GM12878 (cell line): ENCODE measurements around the gene FGD6. TPM values are rescaled to one million over a fixed set of nuclear protein-coding genes. Genes with fewer than 3 reads are reported as not detected.

Source experiments
- ATAC-seq: fragments of 200-7000 bp; cut with Tn5 transposase; 3 replicates; pipeline ENCODE4 v1.9.1; 2020; ENCODE audit warnings: mild to moderate bottlenecking, moderate library complexity
- BruUV-seq: library from RNA; stranded (reverse); fragments of 400-500 nt; replicated peaks from 2 replicates; lab custom pipeline; 2021; lab: Mats Ljungman, UMichigan
- CTCF ChIA-PET: fragments of 300-600 bp; sonication (Branson Sonifier 250); formaldehyde crosslinking; extraction: SDS; loops from one replicate; lab custom pipeline; 2021; ENCODE audit warnings: inconsistent platforms; lab: Yijun Ruan, JAX
- POLR2A ChIA-PET: fragments of 350-600 bp; formaldehyde crosslinking; extraction: SDS; loops from one replicate; lab custom pipeline; 2021; ENCODE audit warnings: inconsistent platforms; lab: Charles Lee
- RAD21 ChIA-PET: fragments of 300-600 bp; sonication (Branson Sonifier 250); formaldehyde crosslinking; loops from one replicate; lab custom pipeline; 2023; ENCODE audit warnings: antibody characterized with exemption; ENCODE audit not compliant: unreplicated experiment; lab: Charles Lee
- SMC1A ChIA-PET: fragments of 300-600 bp; sonication (Branson Sonifier 250); formaldehyde crosslinking; loops from one replicate; lab custom pipeline; 2023; ENCODE audit not compliant: unreplicated experiment, uncharacterized antibody; lab: Charles Lee
- DNase-seq: peaks from one replicate; pipeline ENCODE4 v3.0.0-alpha.2; 2011; ENCODE audit warnings: low read depth, low spot score
- FAIRE-seq: peaks from 3 replicates; lab custom pipeline; 2011; peaks lifted over from hg19 to GRCh38; lab: Jason Lieb, UNC
- H2AFZ ChIP-seq: 2 replicates; pipeline ENCODE4 v1.6.0; 2011; ENCODE audit warnings: low read depth, low read length, control low read depth; ENCODE audit not compliant: control insufficient read depth
- H3K27ac ChIP-seq: 2 replicates; pipeline ENCODE4 v1.5.1; 2011; ENCODE audit warnings: control low read depth; ENCODE audit not compliant: control insufficient read depth, insufficient read depth
- H3K27me3 ChIP-seq, 2 experiments: replicated peaks in 1 of 2; 2 replicates each; pipeline versions ENCODE4 v1.6.0 to v1.6.1; 2011; ENCODE audit warnings: low read length in 1 of 2; ENCODE audit not compliant: control insufficient read depth in 2 of 2, insufficient read depth in 2 of 2
- H3K36me3 ChIP-seq, 2 experiments: 2 replicates each; pipeline ENCODE4 v1.5.1; 2011; ENCODE audit warnings: low read length in 1 of 2; ENCODE audit not compliant: control insufficient read depth in 2 of 2, insufficient read depth in 2 of 2
- H3K4me1 ChIP-seq: 2 replicates; pipeline ENCODE4 v1.6.1; 2011; ENCODE audit warnings: mild to moderate bottlenecking, low read length, moderate library complexity, mixed read lengths; ENCODE audit not compliant: control insufficient read depth, insufficient read depth
- H3K4me2 ChIP-seq: 2 replicates; pipeline ENCODE4 v1.6.0; 2011; ENCODE audit warnings: control low read depth; ENCODE audit not compliant: control insufficient read depth, insufficient read depth
- H3K4me3 ChIP-seq: fragments of 200-600 bp; sonication (generic); 2 replicates; pipeline ENCODE4 v1.5.1; 2016
- H3K79me2 ChIP-seq: 2 replicates; pipeline ENCODE4 v1.6.0; 2011; ENCODE audit warnings: low read length; ENCODE audit not compliant: control insufficient read depth, insufficient read depth
- H3K9ac ChIP-seq: 2 replicates; pipeline ENCODE4 v1.8.0; 2011; ENCODE audit warnings: low read length, control low read depth, mixed read lengths; ENCODE audit not compliant: control insufficient read depth, insufficient read depth
- H3K9me3 ChIP-seq: replicated peaks from 3 replicates; pipeline ENCODE4 v1.5.1; 2011; ENCODE audit warnings: mild to moderate bottlenecking, low read length; ENCODE audit not compliant: control insufficient read depth, insufficient read depth
- H4K20me1 ChIP-seq: 2 replicates; pipeline ENCODE4 v1.6.0; 2011; ENCODE audit not compliant: control insufficient read depth, insufficient read depth
- BCL11A ChIP-seq: IDR thresholded peaks from 2 replicates; pipeline ENCODE4 v1.6.1; 2011; ENCODE audit warnings: low read depth, low read length
- BHLHE40 ChIP-seq, 2 experiments: fragments of 450-650 bp in 1 of 2; IDR thresholded peaks; 2 replicates each; pipeline ENCODE4 v1.6.1; 2011 to 2017; ENCODE audit warnings: low read depth in 2 of 2, borderline replicate concordance in 1 of 2, improper control_type of control experiment in 1 of 2, low read length in 1 of 2, mild to moderate bottlenecking in 1 of 2
- BRCA1 ChIP-seq: IDR thresholded peaks from 2 replicates; pipeline ENCODE4 v1.6.1; 2011; ENCODE audit warnings: low read depth, low read length, improper control_type of control experiment
- CREB1 ChIP-seq: IDR thresholded peaks from 2 replicates; pipeline ENCODE4 v1.6.1; 2012; ENCODE audit warnings: low read depth, mild to moderate bottlenecking, inconsistent platforms
- DPF2 ChIP-seq: fragments of 450-650 bp; IDR thresholded peaks from 2 replicates; pipeline ENCODE4 v1.6.1; 2017; ENCODE audit warnings: mild to moderate bottlenecking
- EP300 ChIP-seq, 2 experiments: fragments of 150-350 bp in 1 of 2; IDR thresholded peaks; 2 replicates each; pipeline ENCODE4 v1.6.1; 2011 to 2012; ENCODE audit warnings: low read depth in 2 of 2, low read length in 2 of 2, borderline replicate concordance in 1 of 2, improper control_type of control experiment in 1 of 2, inconsistent platforms in 1 of 2; ENCODE audit not compliant: control insufficient read depth in 1 of 2
- ESRRA ChIP-seq: IDR thresholded peaks from 2 replicates; pipeline ENCODE4 v1.6.1; 2012; ENCODE audit warnings: mild to moderate bottlenecking, low read length, improper control_type of control experiment
- ETV6 ChIP-seq, 2 experiments: fragments of 450-650 bp in 1 of 2; IDR thresholded peaks in 1 of 2; conservative IDR thresholded peaks in 1 of 2; 2 replicates each; pipeline ENCODE4 v1.6.1; 2014; ENCODE audit warnings: antibody characterized with exemption in 1 of 2, borderline replicate concordance in 1 of 2, low read depth in 1 of 2, mild to moderate bottlenecking in 1 of 2, moderate library complexity in 1 of 2
- GATAD2B ChIP-seq: fragments of 450-650 bp; conservative IDR thresholded peaks from 2 replicates; pipeline ENCODE4 v1.6.1; 2017; ENCODE audit warnings: low read depth, mild to moderate bottlenecking, moderate library complexity
- HDAC2 ChIP-seq: fragments of 200-600 bp; sonication (generic); IDR thresholded peaks from 2 replicates; pipeline ENCODE4 v1.6.1; 2017
- JUND ChIP-seq: IDR thresholded peaks from 2 replicates; pipeline ENCODE4 v1.6.1; 2012; ENCODE audit warnings: low read depth, mild to moderate bottlenecking, low read length, improper control_type of control experiment, moderate library complexity
- MYB ChIP-seq: fragments of 150-350 bp; IDR thresholded peaks from 2 replicates; pipeline ENCODE4 v1.6.1; 2014; ENCODE audit warnings: mild to moderate bottlenecking, low read depth, low read length, borderline replicate concordance
- NBN ChIP-seq: fragments of 450-650 bp; IDR thresholded peaks from 2 replicates; pipeline ENCODE4 v1.6.1; 2016
- NFXL1 ChIP-seq: fragments of 450-650 bp; IDR thresholded peaks from 2 replicates; pipeline ENCODE4 v1.6.1; 2017; ENCODE audit warnings: antibody characterized with exemption, mild to moderate bottlenecking, borderline replicate concordance
- NFYB ChIP-seq: IDR thresholded peaks from 2 replicates; pipeline ENCODE4 v1.6.1; 2011; ENCODE audit warnings: low read depth, mild to moderate bottlenecking, low read length, improper control_type of control experiment, moderate library complexity; ENCODE audit not compliant: insufficient read depth
- RELA ChIP-seq: fragments of 450-650 bp; IDR thresholded peaks from 2 replicates; pipeline ENCODE4 v1.8.0; 2014; ENCODE audit warnings: borderline replicate concordance; ENCODE audit not compliant: partially characterized antibody
- STAT1 ChIP-seq: fragments of 450-650 bp; conservative IDR thresholded peaks from 2 replicates; pipeline ENCODE4 v1.6.1; 2014; ENCODE audit warnings: antibody characterized with exemption, mild to moderate bottlenecking
- STAT3 ChIP-seq: IDR thresholded peaks from 2 replicates; pipeline ENCODE4 v1.6.1; 2011; ENCODE audit warnings: low read depth, low read length, improper control_type of control experiment
- USF2 ChIP-seq: IDR thresholded peaks from 2 replicates; pipeline ENCODE4 v1.6.1; 2011; ENCODE audit warnings: low read depth, low read length, improper control_type of control experiment, borderline replicate concordance
- YY1 ChIP-seq: IDR thresholded peaks from 2 replicates; pipeline ENCODE4 v1.6.1; 2011; ENCODE audit warnings: low read depth, mild to moderate bottlenecking, low read length
- ZBED1 ChIP-seq: IDR thresholded peaks from 2 replicates; pipeline ENCODE4 v1.6.1; 2016; ENCODE audit warnings: borderline replicate concordance
- WGBS: methylation state at CpG from one replicate; pipeline ENCODE4 v1.1.6; 2016; ENCODE audit warnings: low lambda C conversion rate; ENCODE audit not compliant: insufficient replicate concordance, insufficient coverage; ENCODE audit errors: missing lambda C conversion rate; 5-methylcytosine and 5-hydroxymethylcytosine counted together
- in situ Hi-C: fragments of 300-500 bp; cut with MboI; formaldehyde crosslinking; loops from 9 replicates; pipeline ENCODE4 v1.14.3; 2018; ENCODE audit warnings: mixed read lengths
- intact Hi-C: fragments of 100-400 bp; cut with micrococcal nuclease; formaldehyde crosslinking; loops from one replicate; pipeline ENCODE4 v1.14.2; 2022; ENCODE audit not compliant: unreplicated experiment
- polyA plus RNA-seq, 11 experiments: library from polyadenylated mRNA; depleted of rRNA in 4 of 11; unstranded in 6 of 11; stranded (reverse) in 5 of 11; fragments of >200 nt; fragmentation: Nextera tagmentation in 4 of 11; fragmentation: Illumina TruSeq in 1 of 11; extraction: Ambion mirVana in 4 of 11; extraction: Trizol in 1 of 11; gene quantifications; 1 replicate in 1 of 11; 2 replicates in 10 of 11; pipeline versions ENCODE4 v1.2.1 to v1.2.3, GENCODE V29; 2011 to 2016; ENCODE audit warnings: inconsistent platforms in 2 of 11, missing spikeins in 2 of 11, low read depth in 1 of 11
- total RNA-seq, 4 experiments: library from RNA; depleted of rRNA in 3 of 4; stranded (reverse); fragments of >200 nt in 3 of 4; fragmentation: Illumina TruSeq in 1 of 4; extraction: Trizol in 1 of 4; gene quantifications; 2 replicates each; pipeline versions ENCODE4 v1.2.1 to v1.2.3, GENCODE V29; 2013 to 2021
- TF ChIP-seq, protein P1 (sequence below): fragments of 450-650 bp; IDR thresholded peaks from 2 replicates; pipeline ENCODE4 v1.6.1; 2017; ENCODE audit warnings: low read depth, mild to moderate bottlenecking, moderate library complexity

Gene FGD6
- total and polyA plus RNA-seq, 10 of the 15 experiments (the other 5 are each of a cell fraction or from before 2014, with no cell fraction given), result 2.4 to 15.5 (median 8.9) TPM

DNA sequence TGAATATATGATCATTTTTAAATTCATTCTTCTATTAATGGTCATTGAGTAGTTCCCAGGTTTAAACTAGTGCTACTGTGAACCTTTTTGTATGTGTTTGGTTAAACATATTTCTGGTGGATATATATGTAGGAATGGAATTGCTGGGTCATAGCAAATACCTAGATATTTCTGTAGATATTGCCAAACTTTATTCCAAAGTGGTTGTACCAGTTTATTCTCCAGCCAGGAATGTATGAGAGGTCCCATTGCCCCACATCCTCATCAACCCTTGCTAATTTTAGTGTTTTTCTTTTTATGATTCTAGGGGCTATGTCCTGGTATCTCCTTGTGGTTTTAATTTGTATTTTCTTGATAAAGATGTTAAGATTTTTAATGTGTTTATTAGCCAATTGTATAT, 3.5 kb upstream of the FGD6 start (continued):
- TF ChIP-seq, protein P1, sequence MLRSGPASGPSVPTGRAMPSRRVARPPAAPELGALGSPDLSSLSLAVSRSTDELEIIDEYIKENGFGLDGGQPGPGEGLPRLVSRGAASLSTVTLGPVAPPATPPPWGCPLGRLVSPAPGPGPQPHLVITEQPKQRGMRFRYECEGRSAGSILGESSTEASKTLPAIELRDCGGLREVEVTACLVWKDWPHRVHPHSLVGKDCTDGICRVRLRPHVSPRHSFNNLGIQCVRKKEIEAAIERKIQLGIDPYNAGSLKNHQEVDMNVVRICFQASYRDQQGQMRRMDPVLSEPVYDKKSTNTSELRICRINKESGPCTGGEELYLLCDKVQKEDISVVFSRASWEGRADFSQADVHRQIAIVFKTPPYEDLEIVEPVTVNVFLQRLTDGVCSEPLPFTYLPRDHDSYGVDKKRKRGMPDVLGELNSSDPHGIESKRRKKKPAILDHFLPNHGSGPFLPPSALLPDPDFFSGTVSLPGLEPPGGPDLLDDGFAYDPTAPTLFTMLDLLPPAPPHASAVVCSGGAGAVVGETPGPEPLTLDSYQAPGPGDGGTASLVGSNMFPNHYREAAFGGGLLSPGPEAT, result no peak
- TF ChIP-seq MYB (no peak), DPF2 (no peak), STAT1 (no peak)

DNA sequence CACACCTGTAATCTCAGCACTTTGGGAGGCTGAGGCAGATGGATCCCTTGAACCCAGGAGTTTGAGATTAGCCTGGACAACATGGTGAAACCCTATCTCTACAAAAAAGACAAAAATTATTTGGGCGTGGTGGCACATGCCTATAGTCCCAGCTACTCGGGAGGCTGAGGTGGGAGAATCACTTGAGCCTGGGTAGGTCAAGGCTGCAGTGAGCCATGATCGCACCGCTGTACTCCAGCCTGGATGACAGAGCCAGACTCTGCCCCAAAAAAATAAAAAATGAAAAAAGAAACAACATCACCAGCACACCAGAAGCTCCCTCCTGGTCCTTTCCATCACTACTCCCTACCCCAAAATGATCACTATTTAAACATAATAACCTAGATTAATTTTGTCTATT, 2.9 kb upstream of the FGD6 start:
- 96% methylated on average over 4 of the region's 4 CpGs for WGBS
- ChIA-PET SMC1A (interaction anchor here (0.9 to 2.0 kb wide), 6 partner anchors 9 to 345 kb away, joined by 3 to 5 read pairs (median 4); no protein-coding TSS in a partner anchor), POLR2A (interaction anchor here (0.9 kb wide), 1 partner anchor 38 kb away, joined by 3 read pairs; no protein-coding TSS in a partner anchor), CTCF (interaction anchor here (1.1 to 3.2 kb wide), 2 partner anchors 103 to 314 kb away, joined by 3 to 10 read pairs; no protein-coding TSS in a partner anchor), RAD21 (interaction anchor here (0.8 kb wide), 1 partner anchor 314 kb away, joined by 3 read pairs; no protein-coding TSS in a partner anchor)
- FAIRE-seq (no peak), DNase-seq (no peak), ATAC-seq (no peak)
- intact Hi-C loops, result no loop called here
- Histone ChIP-seq H3K9me3 (no peaks in the 10 kb centered on the region), H2AFZ (no peak overlapping the region), H3K4me3 (peak overlapping the region; percentile 98; the same call in 1 of the 2 replicates), H3K79me2 (peaks cover 87% of the 10 kb centered on the region), H3K27ac (no peak overlapping the region), H3K27me3 (no peaks in the 10 kb centered on the region), H3K4me1 (no peaks in the 10 kb centered on the region), H4K20me1 (no peaks in the 10 kb centered on the region), H3K4me2 (peak overlapping the region; percentile 83; the same call in 1 of the 2 replicates), H3K9ac (no peak overlapping the region)
- BruUV-seq, result no TSS peak
- TF ChIP-seq RELA (no peak), GATAD2B (no peak), NBN (no peak), NFYB (no peak), YY1 (no peak), HDAC2 (no peak), EP300 (IDR thresholded peaks at IDR 0.05; ENCODE audit: borderline replicate concordance in 1 of 2, control insufficient read depth in 1 of 2, low read depth in 2 of 2, low read length in 2 of 2) (no peak), BHLHE40 (IDR thresholded peaks at IDR 0.05; ENCODE audit: borderline replicate concordance in 1 of 2, low read depth in 2 of 2, low read length in 1 of 2) (no peak), CREB1 (no peak), STAT3 (no peak), ZBED1 (no peak), JUND (no peak), USF2 (no peak), NFXL1 (no peak), STAT1 (no peak), ETV6 (conservative IDR thresholded peaks at IDR 0.05 in 1 of 2, IDR thresholded peaks at IDR 0.05 in 1 of 2; ENCODE audit: borderline replicate concordance in 1 of 2, low read depth in 1 of 2) (no peak), BRCA1 (no peak), ESRRA (no peak), BCL11A (no peak)
- TF ChIP-seq, all 136 proteins: peak for 0
- in situ Hi-C loops, result no loop called here
- H3K36me3 ChIP-seq, result peaks cover 3 to 9% of the 10 kb centered on the region in 2 experiments
